GM21737 (cell line): ENCODE results near the gene GPR68.
"Not testable (repeated sequence)": the region's sequence is repeated elsewhere in the genome, so short reads cannot be mapped to it uniquely, and the experiment has no call there.

Experiments
- ATAC-seq: cut with Tn5 transposase; IDR thresholded peaks from one replicate; pipeline ENCODE4 v1.9.1; 2021; ENCODE audit warnings: mild to moderate bottlenecking, moderate library complexity; ENCODE audit not compliant: unreplicated experiment

The GPR68 gene

DNA sequence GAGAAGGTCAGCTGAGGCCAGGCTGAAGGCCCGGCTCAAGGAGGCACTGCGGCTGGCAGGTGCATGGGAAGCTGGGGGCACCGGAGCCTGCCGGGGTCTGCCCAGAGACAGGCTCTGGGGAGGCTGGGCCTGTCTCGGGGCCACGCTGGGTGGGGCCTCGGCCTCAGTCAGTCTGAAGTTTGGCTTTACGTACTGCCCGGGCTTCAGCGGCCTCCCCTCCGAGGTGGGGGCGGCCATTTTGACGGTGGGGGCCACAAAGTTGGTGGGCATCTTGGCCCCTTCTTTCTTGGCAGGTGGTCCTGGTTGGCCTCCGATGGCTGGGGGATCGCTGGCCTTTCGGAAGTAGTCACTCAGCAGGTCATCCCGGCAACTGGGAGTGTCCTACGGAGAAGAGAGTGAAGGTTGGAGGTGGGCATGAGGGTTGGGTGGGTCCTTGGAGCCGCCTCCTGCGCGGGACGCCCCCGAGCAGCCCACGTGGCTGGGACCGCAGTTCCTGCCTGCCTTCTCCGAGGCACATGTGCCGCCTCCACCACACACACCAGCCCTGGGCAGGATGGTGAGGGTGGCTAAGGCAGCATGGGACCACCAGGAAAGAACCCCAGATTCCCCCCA lies 28.9 kb upstream of the GPR68 start:
- ATAC-seq: no peak

GRCh38 chr14:91272341-91273272 lies 28.1 kb upstream of the GPR68 start:
- no peak for ATAC-seq

- ATAC-seq: no peak
These were observed 27.1 kb upstream of the GPR68 start for GRCh38 chr14:91271639-91272038.

GRCh38 chr14:91270619-91271018 lies 26.1 kb upstream of the GPR68 start:
- ATAC-seq: no peak

- ATAC-seq: no peak
These were observed 25.7 kb upstream of the GPR68 start for GRCh38 chr14:91270188-91270587.

GRCh38 chr14:91269076-91269991 lies 24.8 kb upstream of the GPR68 start:
- ATAC-seq: no peak

GRCh38 chr14:91267965-91268437 lies 23.5 kb upstream of the GPR68 start:
- no peak for ATAC-seq

GRCh38 chr14:91266276-91266675 lies 21.8 kb upstream of the GPR68 start:
- not testable (repeated sequence) for ATAC-seq

- no peak for ATAC-seq
These were observed 20.9 kb upstream of the GPR68 start for GRCh38 chr14:91265404-91265803.

DNA sequence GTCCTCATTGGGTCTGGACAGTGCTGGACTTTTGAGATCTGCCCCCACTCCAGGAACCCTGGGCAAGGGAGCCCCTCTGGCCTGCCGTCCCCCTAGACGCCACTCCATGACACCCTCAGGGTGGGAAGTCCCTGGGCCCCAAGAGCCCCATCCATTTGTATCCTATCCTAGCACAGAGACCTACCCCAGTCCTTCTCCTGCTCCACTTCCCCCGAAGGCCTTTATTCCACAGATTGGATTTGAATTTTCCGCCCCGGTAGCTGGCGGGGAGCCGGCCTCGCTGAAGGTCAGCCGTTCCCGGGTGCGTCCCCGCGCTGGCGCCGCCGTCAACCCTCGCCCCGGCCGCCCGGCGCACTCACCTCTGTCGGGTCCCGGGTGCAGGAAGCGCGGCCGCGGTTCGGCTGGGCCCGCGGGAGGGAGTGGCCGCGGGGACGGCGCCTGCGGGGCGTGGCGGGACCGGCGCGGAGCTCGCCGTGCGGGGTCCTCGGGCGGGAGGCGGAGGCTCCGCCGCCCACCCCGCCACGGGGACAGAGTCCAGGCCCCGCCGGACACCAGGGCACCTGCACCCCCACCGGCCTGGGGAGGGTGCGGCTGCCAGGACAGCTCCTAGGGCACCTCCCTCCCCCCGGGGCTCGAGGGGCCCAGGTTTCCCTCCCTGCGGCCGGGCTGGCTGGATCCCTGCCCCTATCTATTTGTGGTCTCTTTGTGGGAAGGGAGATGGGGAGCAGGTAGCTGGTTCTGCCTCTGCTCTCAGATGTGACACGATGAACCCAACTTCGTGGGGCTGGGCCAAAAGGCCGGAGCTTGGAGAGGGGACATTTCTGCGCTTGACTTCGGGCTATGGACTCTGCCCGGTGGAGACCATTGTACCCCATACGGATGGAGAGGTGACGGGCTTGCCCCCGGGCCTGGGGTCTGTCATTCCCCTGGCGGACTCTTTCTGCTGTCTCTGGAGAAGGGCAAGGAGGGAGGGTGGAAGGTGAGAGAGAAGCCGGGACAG lies 19.9 kb upstream of the GPR68 start:
- no peak for ATAC-seq

GRCh38 chr14:91263329-91263728 lies 18.8 kb upstream of the GPR68 start:
- no peak for ATAC-seq

GRCh38 chr14:91261986-91262549 lies 17.6 kb upstream of the GPR68 start:
- ATAC-seq: no peak

DNA sequence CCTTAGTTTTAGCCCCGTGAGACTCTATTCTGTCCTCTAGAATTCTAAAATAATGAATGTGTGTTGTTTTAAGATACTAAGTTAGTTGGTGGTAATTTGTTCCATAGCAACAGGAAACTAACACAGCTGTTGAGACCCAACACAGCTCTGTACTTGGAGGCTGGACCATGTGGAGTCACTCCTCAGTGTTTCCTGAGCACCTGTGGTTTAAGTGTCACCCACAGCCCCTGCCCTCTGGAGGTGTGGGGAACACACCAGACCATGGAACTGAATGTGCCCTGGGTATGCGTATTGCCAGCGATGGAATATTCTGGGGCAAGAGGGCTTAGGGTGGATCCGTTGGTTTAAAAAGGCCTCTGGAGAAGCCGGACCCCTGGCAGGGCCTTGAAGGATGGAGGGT lies 16.6 kb upstream of the GPR68 start:
- no peak for ATAC-seq

DNA sequence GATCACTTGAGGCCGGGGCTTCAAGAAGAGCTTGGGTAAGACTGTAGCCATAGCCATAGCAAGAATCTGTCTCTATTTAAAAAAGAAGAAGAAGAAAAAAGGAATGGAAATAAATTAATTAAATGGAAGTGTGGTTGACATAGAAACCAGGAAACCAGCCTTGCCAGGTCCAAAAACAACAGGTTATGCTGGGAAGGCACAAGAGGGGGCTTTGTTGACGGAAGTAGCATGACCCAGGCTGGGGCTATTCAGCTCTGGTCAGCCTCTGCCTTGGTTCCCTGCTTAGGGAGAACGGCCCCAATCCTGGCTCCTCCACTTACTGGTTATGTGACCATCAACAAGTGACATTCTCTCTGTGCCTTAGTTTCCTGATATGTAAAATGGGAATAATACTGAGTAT lies 14.4 kb upstream of the GPR68 start:
- no peak for ATAC-seq

- ATAC-seq: no peak
These were observed 13.6 kb upstream of the GPR68 start for GRCh38 chr14:91258011-91258618.

DNA sequence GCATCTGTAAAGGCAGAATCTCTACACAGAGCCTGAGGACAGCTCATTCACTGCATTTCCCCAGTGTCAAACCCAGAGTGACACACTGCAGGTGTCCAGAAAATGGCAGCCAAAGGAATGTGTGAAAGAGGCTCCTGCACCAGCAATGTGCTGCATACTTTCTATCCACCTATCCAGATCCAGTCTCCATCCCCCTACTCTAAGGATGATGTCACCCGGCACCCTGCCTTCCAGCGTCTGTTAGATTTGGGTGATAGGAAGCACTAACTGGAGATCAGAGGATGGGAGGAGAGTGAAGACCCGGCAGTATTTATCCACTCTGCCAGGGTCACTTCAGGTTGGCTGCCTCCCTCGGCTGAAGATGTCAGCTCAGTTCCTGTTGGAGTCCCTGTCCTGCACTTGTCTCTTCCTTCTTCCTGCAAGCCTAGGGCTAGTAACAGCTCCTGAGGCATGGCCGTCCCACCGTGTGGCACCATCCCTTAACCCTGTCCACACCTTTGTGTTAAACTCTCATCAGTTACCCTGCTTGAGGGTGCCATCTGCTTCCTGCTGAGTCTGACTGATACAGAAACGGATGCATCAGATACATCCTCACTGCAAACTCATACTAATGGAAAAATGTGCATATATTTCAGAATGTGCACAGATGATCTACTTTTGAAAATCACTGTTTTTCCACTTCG lies 13.0 kb upstream of the GPR68 start:
- no peak for ATAC-seq

GRCh38 chr14:91256661-91257060 lies 12.2 kb upstream of the GPR68 start:
- no peak for ATAC-seq

DNA sequence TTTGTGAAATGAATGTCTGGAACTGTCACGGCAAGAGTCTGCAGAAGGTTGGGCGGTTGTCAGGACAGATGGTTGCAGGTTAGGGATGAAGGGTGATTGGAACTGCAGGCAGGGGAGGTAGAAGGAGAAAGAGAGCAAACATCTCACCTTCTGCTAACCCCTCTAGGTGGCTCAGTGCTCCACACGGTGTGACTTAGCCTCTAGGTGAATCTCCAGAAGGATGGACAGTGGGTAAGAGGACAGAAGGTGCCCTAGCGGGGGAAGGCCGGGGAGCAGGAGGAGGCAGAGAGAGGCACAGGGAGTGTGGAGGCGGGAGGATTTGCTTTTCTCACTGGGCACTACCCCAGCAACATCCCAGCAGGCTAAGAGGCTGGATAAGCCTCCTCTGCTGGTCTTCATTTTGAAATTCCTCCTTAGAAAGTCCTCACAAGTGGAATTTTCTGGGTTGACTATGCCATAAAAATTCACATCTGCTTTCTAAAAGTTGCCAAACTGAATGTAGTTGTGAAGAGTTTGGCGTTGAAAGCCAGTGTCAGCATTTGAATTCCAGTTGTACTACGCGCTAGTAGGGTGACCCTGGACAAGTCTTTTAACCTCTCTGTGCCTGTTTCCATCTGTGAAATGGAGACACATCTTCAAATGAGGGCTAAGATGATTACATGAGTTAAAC lies 10.7 kb upstream of the GPR68 start:
- no peak for ATAC-seq
